ENCODE data around the gene BCAS3. TPM values are rescaled to one million over a fixed set of nuclear protein-coding genes. Genes with fewer than 3 reads are reported as not detected.

Gene BCAS3
- total RNA-seq, 4 donors from 2014 or later: 42.1 to 84.7 (median 54.1) TPM

DNA sequence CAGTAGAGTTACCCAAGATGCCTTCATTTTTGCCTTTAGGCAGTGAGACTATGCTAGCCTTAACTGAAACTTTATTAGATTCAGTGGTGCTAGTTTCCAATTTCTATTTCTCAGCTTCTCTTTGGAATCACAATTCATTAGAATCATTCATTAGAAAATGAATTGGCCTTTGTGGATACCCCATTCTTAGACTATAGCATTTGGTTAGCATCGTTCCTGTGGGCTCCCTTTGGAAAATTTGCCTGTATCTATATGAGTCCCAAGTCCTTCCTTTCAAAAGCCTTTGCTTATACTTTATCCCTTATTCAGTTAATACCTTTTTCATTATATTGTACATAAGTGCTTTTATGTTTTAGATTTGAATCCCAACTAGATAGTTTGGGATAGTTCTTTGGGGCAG lies 535.0 kb downstream of the BCAS3 start:
- no peak overlapping the region for H3K4me3 ChIP-seq (ENCODE audit: low read depth, poor library complexity, severe bottlenecking)
- no peak for DNase-seq (ENCODE audit: low spot score in 2 of 2)
- intact Hi-C loops (cut with DNase I; ENCODE audit: low total_unique reads): no loop called here
- no peak for TF ChIP-seq CTCF (IDR thresholded peaks at IDR 0.05)
- no peak for TF ChIP-seq POLR2A (IDR thresholded peaks at IDR 0.05)
- 90 to 100% methylated on average over 1 of the region's 1 CpG for WGBS, 2 donors

GRCh38 chr17:61214753-61215152 lies 537.1 kb downstream of the BCAS3 start:
- intact Hi-C loops (cut with DNase I; ENCODE audit: low total_unique reads): no loop called here
- no peak overlapping the region for H3K4me3 ChIP-seq (ENCODE audit: low read depth, poor library complexity, severe bottlenecking)
- no peak for DNase-seq (ENCODE audit: low spot score in 2 of 2)
- TF ChIP-seq CTCF (IDR thresholded peaks at IDR 0.05) (no peak), POLR2A (IDR thresholded peaks at IDR 0.05) (no peak)

GRCh38 chr17:61216066-61216465 lies 538.4 kb downstream of the BCAS3 start:
- no peak for DNase-seq (ENCODE audit: low spot score in 2 of 2)
- intact Hi-C loops (cut with DNase I; ENCODE audit: low total_unique reads): no loop called here
- no peak overlapping the region for H3K4me3 ChIP-seq (ENCODE audit: low read depth, poor library complexity, severe bottlenecking)
- TF ChIP-seq CTCF (IDR thresholded peaks at IDR 0.05) (no peak), POLR2A (IDR thresholded peaks at IDR 0.05) (no peak)
- WGBS, 2 donors: 95 to 97% methylated on average over 4 of the region's 4 CpGs

- TF ChIP-seq POLR2A (IDR thresholded peaks at IDR 0.05): no peak
- TF ChIP-seq CTCF (IDR thresholded peaks at IDR 0.05): no peak
- WGBS, 2 donors: 88 to 92% methylated on average over 4 of the region's 4 CpGs
- no peak overlapping the region for H3K4me3 ChIP-seq (ENCODE audit: low read depth, poor library complexity, severe bottlenecking)
- DNase-seq (ENCODE audit: low spot score in 2 of 2): no peak
- intact Hi-C loops (cut with DNase I; ENCODE audit: low total_unique reads): no loop called here
These were observed 540.3 kb downstream of the BCAS3 start for GRCh38 chr17:61217878-61218437.

DNA sequence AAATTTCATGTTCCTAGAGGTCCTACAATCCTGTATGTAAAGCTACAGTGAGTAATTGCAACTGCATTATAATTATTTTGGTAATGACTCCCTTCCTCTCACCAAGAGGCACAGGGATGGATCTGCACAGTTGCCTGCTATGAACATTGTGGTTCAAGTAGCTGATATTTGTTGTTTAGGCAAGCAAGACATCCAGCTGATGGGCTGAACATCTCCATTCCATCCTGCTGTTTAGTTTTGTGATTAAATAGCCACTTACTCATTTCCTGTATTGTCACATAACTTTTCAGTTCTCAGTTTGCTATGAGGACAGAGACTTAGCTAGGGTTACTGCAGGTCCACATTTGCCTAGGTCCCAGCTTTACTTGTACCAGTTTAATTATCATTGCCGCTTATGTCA lies 540.8 kb downstream of the BCAS3 start:
- no peak for TF ChIP-seq POLR2A (IDR thresholded peaks at IDR 0.05)
- no peak for TF ChIP-seq CTCF (IDR thresholded peaks at IDR 0.05)
- DNase-seq (ENCODE audit: low spot score in 2 of 2): no peak
- 92 to 100% methylated on average over 1 of the region's 1 CpG for WGBS, 2 donors
- no peak overlapping the region for H3K4me3 ChIP-seq (ENCODE audit: low read depth, poor library complexity, severe bottlenecking)
- intact Hi-C loops (cut with DNase I; ENCODE audit: low total_unique reads): no loop called here

DNA sequence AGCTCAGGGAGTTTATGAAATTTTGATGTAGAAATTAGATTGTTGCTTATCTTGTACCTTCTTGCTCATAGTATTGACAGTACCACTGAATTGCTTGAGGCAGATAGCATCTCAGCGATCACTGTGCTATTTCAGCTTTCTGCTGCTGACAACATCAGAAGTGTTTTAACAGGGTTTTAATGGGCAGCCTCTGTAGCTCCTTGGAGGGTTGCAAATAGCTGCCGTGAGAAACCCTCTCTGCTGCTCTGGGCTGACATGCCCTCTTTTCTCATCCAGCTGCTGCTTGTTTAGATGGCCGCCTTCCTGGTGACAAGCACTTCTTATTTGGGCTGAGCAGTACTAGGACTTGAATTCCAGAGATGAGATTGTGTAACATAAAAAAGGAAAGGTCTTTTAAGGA lies 541.8 kb downstream of the BCAS3 start:
- no peak overlapping the region for H3K4me3 ChIP-seq (ENCODE audit: low read depth, poor library complexity, severe bottlenecking)
- no peak for TF ChIP-seq POLR2A (IDR thresholded peaks at IDR 0.05)
- no peak for TF ChIP-seq CTCF (IDR thresholded peaks at IDR 0.05)
- 67 to 71% methylated on average over 3 of the region's 3 CpGs for WGBS, 2 donors
- intact Hi-C loops (cut with DNase I; ENCODE audit: low total_unique reads): no loop called here
- no peak for DNase-seq (ENCODE audit: low spot score in 2 of 2)

Data from lower leg skin (tissue), 4 donors.